ENCODE results near the gene MBP.
A peak's percentile ranks its signal among the peaks of the same experiment; 100 is the strongest.

Gene MBP

GRCh38 chr18:77067291-77068061 lies 65.1 kb downstream of the MBP start:
- DNase-seq = peak in 3 of 51 donors; percentile 20 to 71 (median 35)

GRCh38 chr18:77066689-77067088 lies 65.9 kb downstream of the MBP start:
- no peak for DNase-seq

GRCh38 chr18:77066101-77066500 lies 66.5 kb downstream of the MBP start:
- no peak for DNase-seq

GRCh38 chr18:77065221-77065981 lies 67.2 kb downstream of the MBP start:
- DNase-seq = peak in 3 of 51 donors; percentile 23 to 46 (median 36)

- no peak for DNase-seq
Observed at GRCh38 chr18:77063260-77063659, 69.3 kb downstream of the MBP start.

GRCh38 chr18:77062518-77063003 lies 70.0 kb downstream of the MBP start:
- DNase-seq = no peak

- DNase-seq = peak in 17 of 51 donors; percentile 19 to 61 (median 46)
Observed at GRCh38 chr18:77061946-77062517, 70.6 kb downstream of the MBP start.

- DNase-seq = no peak
Observed at GRCh38 chr18:77061281-77061945, 71.2 kb downstream of the MBP start.

- no peak for DNase-seq
Observed at GRCh38 chr18:77060151-77060550, 72.4 kb downstream of the MBP start.

- DNase-seq = peak in 3 of 51 donors; percentile 27 to 39 (median 39)
Observed at GRCh38 chr18:77059294-77059916, 73.2 kb downstream of the MBP start.

- peak in 2 of 51 donors; percentile 27 to 32 for DNase-seq
Observed at GRCh38 chr18:77058290-77058835, 74.2 kb downstream of the MBP start.

GRCh38 chr18:77057006-77057395 lies 75.6 kb downstream of the MBP start:
- peak in 9 of 51 donors; percentile 26 to 57 (median 41) for DNase-seq

- no peak for DNase-seq
Observed at GRCh38 chr18:77056344-77057005, 76.1 kb downstream of the MBP start.

GRCh38 chr18:77055429-77056300 lies 76.9 kb downstream of the MBP start:
- DNase-seq = no peak

- peak in 48 of 51 donors; percentile 19 to 92 (median 74) for DNase-seq
Observed at GRCh38 chr18:77054606-77055428, 77.8 kb downstream of the MBP start.

GRCh38 chr18:77054288-77054605 lies 78.3 kb downstream of the MBP start:
- DNase-seq = no peak

GRCh38 chr18:77053616-77054287 lies 78.8 kb downstream of the MBP start:
- DNase-seq = no peak

GRCh38 chr18:77052983-77053309 lies 79.6 kb downstream of the MBP start:
- peak in 11 of 51 donors; percentile 28 to 58 (median 45) for DNase-seq
